ENCODE results near the gene WDR91.
"Not testable (repeated sequence)": the region's sequence is repeated elsewhere in the genome, so short reads cannot be mapped to it uniquely, and the experiment has no call there.

The WDR91 gene

DNA sequence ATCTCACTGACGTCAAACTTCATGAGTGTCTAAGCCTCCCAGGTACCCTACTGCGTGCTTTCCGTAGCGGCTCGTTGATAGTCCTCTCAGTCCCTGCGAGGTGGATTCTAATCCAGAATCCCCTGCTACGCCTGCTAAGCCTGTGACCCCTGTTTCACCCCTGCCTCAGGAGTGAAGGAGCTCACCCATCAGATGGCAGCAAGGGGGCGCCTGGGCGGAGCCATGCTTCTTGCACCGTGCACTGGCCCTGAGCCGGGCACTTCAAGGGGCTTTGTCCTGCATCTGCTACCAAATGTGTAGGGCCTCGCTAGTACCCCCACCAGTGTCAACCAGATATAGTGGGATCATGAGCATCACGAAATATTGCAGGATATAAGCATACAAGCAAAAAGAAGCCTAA, 21.4 kb upstream of the WDR91 start:
- DNase-seq: no peak

DNA sequence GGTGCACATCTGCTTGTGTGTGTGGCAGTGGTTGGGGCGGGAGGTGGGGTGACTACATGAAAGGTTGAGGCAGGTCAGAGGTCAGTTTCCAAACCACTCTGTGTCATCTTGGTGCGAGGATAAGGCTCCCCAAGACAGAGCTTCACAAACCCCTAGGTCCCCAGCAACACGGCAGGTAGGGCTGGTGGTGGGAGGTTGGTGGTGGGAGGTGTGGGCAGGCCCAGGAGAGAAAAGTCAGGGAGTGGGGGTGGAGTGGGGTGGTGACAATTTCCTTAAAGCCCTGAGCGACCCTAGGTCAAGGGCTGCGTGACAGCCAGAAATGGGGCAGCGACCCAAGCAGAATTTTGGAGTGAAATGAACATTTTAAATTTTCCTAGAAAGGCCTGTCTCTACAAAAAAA, 20.8 kb upstream of the WDR91 start:
- no peak for DNase-seq

DNA sequence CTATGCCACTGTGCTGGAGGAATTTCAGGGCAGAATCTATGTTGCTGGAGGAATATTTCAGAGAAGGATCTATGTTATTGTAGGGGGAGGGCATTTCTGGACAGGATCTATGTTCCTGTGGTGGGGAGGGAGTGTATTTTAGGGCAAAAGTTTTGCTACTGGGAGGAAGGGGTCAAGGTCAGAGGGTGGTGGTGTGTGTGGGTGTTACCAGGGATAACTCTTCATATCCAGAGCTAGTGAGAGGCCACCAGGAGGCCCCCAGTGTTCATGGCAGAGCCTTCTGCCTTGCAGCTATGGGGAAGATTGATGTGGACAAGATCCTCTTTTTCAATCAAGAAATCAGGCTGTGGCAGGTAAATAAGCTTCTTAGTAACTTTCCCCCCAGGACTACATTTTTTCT, 20.4 kb upstream of the WDR91 start:
- no peak for DNase-seq

DNA sequence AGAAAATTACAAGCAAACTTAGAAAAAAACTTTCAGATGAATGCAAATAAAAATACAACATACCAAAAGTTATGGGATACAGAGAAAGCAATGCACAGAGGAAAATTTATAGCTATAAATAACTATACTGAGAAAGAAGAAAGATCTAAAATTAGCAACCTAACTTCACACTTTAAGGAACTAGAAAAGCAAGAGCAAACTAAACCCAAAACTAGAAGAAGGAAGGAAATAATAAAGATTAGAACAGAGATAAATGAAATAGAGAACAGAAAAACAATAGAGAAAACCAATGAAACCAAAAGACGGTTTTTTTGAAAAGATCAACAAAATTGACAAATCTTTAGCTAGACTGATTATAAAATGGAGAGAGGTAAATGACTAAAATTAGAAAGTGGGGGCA, 12.7 kb upstream of the WDR91 start:
- no peak for DNase-seq

DNA sequence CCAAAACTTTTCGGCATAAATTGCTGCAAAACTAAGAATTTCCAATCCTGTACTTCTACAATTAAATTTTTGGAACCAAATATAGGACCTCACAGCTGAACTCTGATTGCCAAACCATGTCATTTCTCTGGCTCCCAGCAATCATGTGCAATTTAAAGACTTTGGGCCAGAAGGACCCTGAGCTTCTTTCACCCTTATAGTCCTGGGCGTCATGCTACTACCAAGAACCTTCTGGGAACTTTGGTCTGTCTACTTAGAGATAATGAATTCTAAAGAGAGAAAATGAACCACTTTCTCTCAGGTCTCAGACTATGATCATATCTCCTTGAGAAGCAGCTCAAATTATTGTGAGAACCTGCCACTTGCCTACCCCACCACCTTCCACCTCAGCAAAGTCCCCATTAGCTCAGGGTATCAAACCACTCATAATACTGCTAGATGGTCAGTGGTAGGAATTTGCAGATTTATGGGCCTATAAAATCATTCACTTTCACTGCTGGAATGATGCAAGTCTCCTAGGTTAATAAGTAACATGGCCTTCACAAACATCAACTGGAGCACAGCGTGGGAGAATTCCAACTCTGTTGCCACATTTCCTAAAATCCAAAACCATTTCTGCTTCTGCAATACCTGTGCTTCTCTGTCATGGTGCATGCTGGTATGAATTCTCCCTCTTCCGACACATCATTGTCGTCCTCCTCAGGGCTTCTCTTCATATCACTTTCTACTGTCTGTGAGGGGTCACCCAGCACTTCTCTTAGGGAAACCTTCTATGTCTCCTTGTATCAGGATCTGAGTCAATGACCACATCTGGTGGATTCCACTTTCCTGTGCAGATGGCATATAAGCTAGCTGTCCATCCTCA, 6.6 kb upstream of the WDR91 start:
- no peak for DNase-seq

DNA sequence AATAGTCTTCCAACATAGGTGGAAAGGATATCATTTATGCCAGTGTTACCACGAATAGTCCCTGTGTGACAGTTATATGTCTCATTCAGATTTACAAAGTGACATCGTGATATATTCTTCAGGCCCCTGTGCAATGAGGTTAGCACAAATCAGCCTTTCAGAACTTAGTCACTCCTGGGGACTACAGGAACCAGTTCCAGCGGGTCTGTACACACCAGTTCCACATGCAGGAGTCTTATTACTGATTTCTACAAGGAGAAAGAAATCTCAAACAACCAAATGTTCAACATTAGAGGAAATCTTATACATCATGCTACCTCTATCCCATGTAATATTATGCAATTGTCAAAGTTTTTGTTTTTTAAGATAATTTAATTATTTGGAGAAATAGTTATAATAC, 4.4 kb upstream of the WDR91 start:
- DNase-seq: no peak

DNA sequence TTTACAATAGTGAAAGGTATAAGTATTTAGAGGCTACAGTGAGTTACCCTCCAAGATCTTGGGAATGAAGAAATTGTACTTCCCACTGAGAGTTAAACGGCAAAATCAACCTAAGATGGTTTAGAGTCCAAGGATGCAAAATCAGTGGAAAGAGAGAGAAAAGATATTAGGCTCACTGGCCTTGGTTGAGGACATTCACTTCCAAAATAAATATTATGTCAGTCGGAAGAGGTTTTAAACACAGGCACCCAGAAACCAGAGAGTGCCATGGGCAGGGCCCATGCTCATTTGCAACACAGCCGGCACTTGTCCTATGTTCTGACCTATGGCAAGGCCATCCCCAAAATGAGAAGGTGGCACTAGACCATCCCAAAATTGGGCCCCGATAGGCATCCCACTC, 3.9 kb upstream of the WDR91 start:
- no peak for DNase-seq

DNA sequence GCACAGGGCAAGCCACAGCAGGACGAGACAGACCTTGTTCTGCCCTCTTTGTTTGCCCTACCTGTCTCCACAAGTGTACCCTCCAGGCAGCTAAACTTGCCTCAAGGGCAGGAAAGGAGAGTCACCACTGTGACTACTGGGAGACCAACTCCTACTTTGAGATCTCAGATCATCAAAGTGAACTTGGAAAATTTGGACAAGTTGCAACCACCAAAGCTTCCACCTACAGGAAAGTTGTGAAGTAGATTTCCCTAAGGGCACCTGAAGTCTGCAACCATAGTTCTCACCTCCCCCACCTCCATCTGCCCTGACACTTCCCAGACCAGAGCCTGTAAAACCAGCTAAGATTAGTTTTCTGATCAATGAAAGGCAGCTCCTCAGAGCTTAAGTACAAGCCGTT, 2.5 kb upstream of the WDR91 start:
- DNase-seq: no peak

DNA sequence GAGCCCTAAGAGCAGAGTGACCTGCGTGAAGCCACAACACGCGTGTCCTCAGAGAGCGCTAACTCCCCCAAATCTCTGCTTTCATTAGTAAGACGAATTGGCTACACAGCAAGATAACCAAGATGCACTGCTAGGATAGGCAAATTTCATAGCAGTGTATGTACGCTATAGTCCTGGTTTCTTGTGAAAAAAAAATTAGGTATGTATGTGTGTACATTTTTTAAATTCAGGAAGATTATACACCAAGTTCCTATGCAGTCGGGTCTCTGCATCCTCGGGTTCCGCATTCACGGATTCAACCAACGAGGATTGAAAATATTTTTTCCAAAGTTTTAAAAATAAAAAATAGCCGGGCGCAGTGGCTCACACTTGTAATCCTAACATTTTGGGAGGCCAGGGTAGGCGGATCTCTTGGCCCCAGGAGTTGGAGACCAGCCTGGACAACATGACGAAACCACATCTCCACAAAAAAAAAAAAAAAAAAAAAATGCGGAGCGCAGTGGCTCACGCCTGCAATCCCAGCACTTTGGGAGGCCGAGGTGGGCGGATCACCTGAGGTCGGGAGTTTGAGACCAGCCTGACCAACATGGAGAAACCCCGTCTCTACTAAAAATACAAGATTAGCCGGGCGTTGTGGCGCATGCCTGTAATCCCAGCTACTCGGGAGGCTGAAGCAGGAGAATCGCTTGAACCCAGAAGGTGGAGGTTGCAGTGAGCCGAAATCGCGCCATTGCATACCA, 790 bp upstream of the WDR91 start:
- not testable (repeated sequence) for DNase-seq

DNA sequence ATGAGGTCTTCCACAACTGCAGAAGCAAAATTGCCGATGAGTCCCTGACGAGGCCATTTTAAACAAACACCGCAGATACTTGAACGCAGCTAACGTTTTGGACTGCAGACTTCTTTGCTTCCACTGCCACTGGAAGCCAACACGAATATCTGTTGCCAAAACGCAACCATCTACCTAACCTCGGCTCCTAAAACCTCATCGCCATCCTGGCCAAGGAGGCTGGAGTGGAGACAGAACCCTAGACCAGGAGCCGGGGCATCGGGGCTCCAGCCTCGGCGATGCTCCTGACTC, 493 bp downstream of the WDR91 start:
- DNase-seq: no peak

DNA sequence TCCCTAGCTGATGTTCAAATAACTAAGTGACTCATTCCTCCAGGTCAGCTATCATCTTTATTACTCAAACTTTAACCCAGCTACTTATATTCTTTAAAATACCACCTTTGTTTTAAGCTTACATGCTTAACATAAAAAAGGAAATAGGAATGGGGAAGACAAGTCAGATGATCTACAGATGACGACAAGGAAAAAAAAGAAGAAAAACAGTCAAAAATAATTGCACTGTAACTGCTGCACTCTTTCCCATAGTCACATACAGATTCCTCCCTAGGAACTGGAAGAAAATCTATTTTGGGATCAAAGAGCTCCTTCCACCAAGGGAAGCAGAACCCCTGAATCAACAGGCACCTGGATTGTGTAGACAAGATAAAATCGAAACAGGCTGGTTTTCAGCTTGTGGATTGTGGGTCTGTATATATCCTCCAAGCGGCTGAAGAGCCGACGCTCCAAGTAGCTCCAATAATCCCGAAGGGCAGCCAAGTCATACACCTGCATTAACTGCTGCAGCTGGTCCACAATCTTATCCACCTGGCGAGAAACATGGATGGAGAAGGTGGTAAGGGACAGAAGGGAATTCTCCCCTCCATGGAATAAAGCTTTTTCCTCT, 2.0 kb downstream of the WDR91 start:
- no peak for DNase-seq

DNA sequence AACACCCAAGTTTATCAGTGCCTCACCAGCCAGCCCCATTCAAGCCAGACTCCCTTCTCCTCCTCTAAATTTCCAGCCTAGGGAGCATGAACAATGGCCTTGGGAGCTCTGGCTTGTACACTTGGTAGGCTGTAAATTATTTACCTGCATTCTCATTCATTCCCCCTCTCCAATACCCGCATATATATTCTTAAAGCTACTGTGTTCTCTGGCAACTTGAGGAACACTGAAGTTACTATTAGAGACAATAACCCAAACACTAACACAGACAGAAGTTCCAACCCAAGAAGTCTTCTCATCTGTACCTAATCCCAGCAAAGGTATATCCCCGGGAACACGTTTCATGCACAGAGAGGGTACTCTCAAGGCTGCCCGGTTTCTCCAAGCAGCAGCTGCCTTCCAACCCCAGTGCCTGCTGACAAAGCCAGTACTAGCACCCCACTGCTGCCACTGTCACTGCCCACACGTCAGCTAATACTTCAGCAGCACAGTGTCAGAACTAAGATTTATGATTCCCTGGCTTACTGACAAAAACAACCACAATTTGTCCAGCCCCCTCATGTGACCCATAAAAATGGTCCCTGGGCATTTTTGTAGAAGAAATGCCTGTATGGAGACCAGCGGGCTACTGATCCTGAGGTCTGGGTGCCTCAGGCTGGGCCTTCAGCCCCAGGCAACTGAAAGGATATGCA, 3.1 kb downstream of the WDR91 start:
- no peak for DNase-seq

DNA sequence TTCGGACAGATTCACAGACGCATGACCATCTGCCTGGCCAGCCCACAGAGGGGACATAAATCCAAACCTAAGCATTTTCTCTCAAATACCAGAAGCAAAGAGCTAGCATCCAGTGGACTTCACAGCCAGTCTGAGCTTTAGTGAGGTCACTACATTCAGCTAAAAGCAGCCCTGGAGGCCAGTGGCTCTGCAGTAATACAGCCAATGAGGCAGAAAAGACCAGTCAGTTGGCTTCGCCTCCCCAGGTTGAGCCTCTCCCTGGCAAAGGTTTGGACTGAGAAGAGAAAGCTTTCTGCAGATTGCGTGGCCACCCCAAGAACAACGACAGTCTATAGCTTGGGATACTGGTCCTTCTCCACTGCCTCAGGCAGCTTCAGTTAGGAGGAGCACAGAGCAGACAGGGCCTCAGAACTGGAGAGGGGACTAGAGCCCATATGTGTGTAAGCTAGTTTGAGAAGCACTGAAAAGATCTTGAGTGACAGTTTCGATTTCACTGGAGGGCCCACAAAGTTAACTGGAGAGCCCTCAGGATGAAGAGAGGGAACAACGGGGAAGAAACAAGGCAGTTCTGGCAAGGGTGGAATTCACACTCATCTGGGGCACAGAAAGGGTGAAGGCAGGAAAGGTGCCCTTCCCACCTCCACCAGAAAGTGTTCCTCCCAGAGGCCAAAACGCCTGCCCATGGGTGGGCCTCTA, 3.8 kb downstream of the WDR91 start:
- no peak for DNase-seq

DNA sequence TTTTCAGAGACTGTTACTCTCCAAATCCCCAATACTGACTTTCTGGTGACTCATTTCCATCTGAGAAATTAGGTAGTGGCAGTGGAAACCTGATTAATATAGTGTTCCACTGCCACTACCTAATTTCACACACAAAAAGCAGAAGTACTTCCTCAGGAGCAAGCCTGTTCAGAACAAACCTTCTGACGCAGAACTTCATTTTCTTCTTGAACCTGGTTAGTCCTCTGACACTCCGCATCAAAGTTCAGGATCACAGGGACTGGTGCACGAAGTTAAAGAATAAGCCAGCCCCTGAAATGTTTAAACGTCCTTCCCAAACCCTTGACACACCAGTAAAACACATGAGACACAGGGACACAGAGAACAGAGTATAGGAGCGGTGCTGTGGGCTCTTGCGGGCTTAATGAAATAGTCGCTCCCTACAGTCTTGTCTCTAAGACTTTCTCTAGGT, 4.4 kb downstream of the WDR91 start:
- no peak for DNase-seq

DNA sequence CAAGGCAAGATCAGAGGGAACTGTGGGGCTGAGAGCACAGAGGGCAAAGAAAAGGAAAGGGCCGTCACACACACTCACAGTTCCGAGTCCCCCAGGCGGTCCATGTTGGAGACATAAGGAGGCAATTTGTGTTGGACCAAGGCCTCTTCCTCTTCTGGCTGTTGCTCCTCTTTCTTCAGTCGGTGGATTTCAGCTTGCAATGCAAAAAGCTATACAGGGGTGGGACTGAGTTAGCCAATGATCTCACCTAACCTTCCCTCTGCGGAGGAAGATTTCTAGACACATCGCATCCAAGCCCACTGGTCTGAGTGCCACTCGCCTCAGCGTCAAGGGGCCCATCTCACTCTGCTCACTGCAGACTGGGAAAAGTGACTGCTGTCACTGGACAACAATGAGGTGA, 5.5 kb downstream of the WDR91 start:
- DNase-seq: no peak

DNA sequence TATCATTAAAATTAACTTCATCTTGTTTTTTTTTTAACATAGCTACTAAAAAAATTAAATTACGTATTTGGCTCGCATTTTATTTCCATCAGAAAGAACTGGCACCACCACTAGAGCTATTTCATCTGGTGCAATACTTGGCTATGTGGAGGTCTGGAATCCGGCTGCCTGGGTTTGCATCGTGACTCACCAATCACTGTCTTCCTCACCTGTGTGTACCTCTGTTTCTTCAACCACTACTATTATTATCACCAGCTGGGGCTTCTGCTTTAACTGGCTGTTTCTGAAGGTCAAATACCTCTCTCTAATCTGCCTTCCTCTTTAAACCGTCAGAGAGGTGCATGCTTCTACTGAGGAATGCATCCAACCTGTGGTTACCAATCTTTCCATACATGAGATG, 6.5 kb downstream of the WDR91 start:
- DNase-seq: no peak

DNA sequence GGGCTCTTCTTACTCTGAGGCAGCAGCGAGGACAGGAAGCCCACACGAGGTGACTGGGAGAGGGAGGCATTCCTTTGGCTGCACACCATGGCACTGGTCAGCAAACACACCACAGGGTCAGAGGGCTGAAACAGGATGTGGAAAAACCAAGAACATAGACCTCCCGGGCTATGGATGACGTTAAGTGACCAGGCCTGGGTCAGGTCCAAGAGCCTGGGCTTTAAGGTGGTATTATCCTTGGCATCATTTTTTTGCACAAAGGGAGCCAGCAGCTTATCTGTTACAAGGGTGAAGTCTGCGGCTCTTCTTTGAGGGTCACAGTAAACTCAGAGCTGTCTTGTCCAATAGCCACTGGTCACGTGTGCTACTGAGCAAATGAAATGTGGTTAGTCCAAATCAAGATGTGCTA, 7.0 kb downstream of the WDR91 start:
- DNase-seq: no peak

DNA sequence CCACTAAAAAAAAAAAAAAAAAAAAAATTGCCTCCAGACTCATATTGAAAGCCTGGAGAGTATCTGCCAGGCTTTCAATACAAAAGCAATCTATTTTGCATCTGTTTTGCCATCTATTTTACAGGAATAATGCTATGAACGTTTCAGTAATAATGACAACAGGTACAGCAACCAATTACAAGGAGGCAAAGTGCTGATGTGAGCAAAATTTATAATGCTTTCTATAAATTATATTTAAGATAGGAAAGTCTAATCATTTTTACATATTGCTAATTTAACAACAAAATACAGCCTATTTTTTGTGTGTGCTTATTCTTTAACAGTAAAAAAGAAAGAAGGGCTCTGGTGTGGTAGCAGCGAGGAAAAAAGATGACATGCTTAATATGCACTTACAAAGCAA, 10.0 kb downstream of the WDR91 start:
- DNase-seq: no peak

DNA sequence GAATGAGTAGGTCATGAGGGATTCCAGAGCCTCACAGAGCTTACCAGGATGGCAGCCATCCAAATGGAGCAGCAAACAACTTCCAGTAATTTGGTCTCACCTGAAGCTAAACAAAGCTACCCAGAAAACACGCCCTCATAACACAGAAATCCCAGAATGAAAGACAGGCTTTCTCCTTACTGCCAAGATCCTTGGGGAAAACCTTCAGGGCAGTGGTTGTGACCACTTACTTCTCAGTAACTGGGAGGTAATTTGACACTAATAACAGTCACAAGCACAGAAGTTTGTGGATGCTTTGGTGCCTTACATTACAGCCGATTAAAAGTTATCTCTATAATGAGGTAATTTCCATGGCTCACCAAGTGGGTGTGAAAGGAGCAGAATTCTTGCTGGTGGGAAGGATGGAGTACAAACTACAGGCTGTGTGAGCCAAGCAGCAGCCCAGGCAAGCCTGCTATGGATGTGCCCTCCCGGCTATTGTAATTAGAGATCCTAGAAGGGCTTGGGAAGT, 10.4 kb downstream of the WDR91 start:
- no peak for DNase-seq

DNA sequence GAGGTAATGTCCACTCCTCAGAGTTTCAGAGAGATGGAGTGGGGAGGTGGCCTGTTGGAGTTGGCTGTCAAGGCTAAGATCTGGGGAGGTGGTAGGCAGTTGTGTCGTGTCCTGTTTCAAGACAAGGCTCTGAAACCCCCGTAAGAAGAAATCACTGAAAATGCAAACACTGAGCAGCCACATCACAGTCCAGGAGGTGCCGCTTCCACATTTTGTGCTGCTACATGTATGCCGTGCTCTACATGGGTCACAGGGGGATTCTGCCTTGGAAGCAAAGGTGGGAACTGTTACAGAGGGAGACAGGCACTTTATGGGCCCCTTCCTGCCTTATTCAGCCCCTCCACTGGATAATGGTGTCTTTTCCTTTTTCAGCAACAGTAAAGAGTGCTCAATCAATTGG, 11.9 kb downstream of the WDR91 start:
- DNase-seq: no peak

DNA sequence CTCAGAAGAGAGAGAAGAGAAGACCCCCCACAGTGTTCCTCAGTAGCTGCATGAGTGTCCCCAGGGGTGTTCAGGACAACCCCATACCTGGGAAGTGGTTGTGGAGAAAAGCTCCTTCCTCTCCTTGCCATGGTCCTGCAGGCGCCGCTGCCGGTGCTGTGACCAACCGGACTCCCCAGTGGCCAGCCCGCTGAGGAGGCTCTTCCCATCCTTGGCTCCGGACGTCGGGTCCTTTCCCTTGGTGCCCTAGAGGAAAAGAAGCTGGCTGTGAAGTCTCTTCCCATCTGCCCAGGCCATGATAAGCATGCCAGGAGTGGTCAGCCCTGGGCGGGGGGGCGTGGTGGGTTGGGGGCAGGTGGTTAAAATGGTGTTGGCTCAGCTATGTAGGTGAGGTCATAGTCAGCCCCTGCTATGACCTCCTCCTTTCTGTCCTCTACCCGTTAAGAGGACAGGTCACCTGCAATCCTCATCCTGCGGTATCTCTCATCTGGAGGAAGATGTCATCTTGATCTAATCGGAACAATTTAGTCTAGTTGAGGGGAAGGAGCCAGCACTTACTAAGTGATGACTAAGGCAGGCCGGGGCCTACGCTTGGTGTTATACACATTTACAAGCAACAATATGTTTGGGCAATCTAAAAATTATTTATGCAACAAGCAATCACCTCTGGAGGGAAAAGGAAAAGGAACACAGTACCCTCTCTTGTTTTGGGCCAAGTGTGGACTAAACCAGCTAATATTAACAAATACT, 13.2 kb downstream of the WDR91 start:
- no peak for DNase-seq

DNA sequence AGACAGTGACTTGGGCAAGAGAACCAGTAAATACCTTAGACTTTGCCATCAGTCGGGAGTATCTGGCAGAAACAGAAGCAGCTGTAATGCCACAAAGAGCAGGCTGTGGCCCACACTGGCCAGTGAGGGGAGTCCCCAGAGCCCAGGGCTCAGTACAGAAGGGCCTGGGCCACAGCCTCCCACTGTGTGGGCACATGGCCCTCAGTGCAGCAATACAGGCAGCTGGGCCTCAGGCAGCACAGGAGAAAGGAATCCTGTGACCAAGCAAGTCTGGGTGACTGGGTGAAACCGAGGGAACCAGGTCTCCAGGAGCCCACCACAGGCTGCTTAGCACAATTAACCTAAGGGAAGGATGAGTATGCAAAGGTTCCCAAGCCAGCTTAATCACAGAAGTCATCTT, 14.0 kb downstream of the WDR91 start:
- no peak for DNase-seq

Measured in NCI-H446 treated with DMSO at 0.1 percent for 48 hours (cell line).